OCI-LY1 (cell line): ENCODE results near the gene EXD2.
"Not testable (repeated sequence)": the region's sequence is repeated elsewhere in the genome, so short reads cannot be mapped to it uniquely, and the experiment has no call there.

Source experiments
- H2AFZ ChIP-seq: fragments of 200-600 bp; sonication (generic), shearing (Covaris generic); 2 replicates; pipeline ENCODE4 v1.6.0; 2014; ENCODE audit warnings: antibody characterized with exemption, mild to moderate bottlenecking, low read length
- H3F3A ChIP-seq: fragments of 200-600 bp; sonication (generic), shearing (Covaris generic); 2 replicates; pipeline ENCODE4 v1.6.0; 2014; ENCODE audit warnings: mild to moderate bottlenecking, antibody characterized with exemption, low read length, moderate library complexity; ENCODE audit not compliant: insufficient read depth
- H3K27ac ChIP-seq: fragments of 200-600 bp; sonication (generic); 2 replicates; pipeline ENCODE4 v1.5.1; 2014; ENCODE audit warnings: low read length, mixed run types, mild to moderate bottlenecking, low read depth; ENCODE audit not compliant: poor library complexity, severe bottlenecking
- H3K27me3 ChIP-seq: fragments of 200-600 bp; sonication (generic); 2 replicates; pipeline ENCODE4 v1.6.0; 2014; ENCODE audit warnings: antibody characterized with exemption, mild to moderate bottlenecking, low read length, moderate library complexity; ENCODE audit not compliant: insufficient read depth
- H3K36me3 ChIP-seq: fragments of 200-600 bp; sonication (generic); 2 replicates; pipeline ENCODE4 v1.6.1; 2014; ENCODE audit warnings: mild to moderate bottlenecking, antibody characterized with exemption, low read length, moderate library complexity, mixed read lengths; ENCODE audit not compliant: insufficient read depth
- H3K4me1 ChIP-seq: fragments of 200-600 bp; sonication (generic); 2 replicates; pipeline ENCODE4 v1.5.1; 2014; ENCODE audit warnings: mild to moderate bottlenecking, low read length, moderate library complexity; ENCODE audit not compliant: insufficient read depth, severe bottlenecking
- H3K4me2 ChIP-seq: fragments of 200-600 bp; sonication (generic), shearing (Covaris generic); 2 replicates; pipeline ENCODE4 v1.6.1; 2014; ENCODE audit warnings: low read length
- H3K4me3 ChIP-seq: fragments of 200-600 bp; sonication (generic); 2 replicates; pipeline ENCODE4 v1.5.1; 2014; ENCODE audit warnings: low read length, low read depth, mild to moderate bottlenecking, mixed read lengths; ENCODE audit not compliant: poor library complexity, severe bottlenecking
- H3K79me2 ChIP-seq: fragments of 200-600 bp; shearing (Covaris generic); 2 replicates; pipeline ENCODE4 v1.6.1; 2016; ENCODE audit warnings: mixed run types, low read length, mixed read lengths; ENCODE audit not compliant: insufficient read depth
- H3K9ac ChIP-seq: fragments of 200-600 bp; sonication (generic), shearing (Covaris generic); 2 replicates; pipeline ENCODE4 v1.6.1; 2014; ENCODE audit warnings: mild to moderate bottlenecking, low read length, mixed read lengths
- H3K9me2 ChIP-seq: fragments of 200-600 bp; sonication (generic), shearing (Covaris generic); 2 replicates; pipeline ENCODE4 v1.6.1; 2014; ENCODE audit warnings: low read depth, mild to moderate bottlenecking, low read length, mixed read lengths
- H3K9me3 ChIP-seq: fragments of 200-600 bp; shearing (Covaris generic); 2 replicates; pipeline ENCODE4 v1.6.1; 2014; ENCODE audit warnings: low read length, mixed read lengths
- H4K20me1 ChIP-seq: fragments of 200-600 bp; sonication (generic), shearing (Covaris generic); 2 replicates; pipeline ENCODE4 v1.6.0; 2016; ENCODE audit warnings: mild to moderate bottlenecking, low read length; ENCODE audit not compliant: insufficient read depth
- EZH2 ChIP-seq: fragments of 200-600 bp; sonication (generic), shearing (Covaris generic); IDR thresholded peaks from 2 replicates; pipeline ENCODE4 v1.8.0; 2017; ENCODE audit warnings: borderline replicate concordance, mixed run types, mild to moderate bottlenecking, antibody characterized with exemption, low read length, moderate library complexity, mixed read lengths
- TF ChIP-seq, protein P1 (sequence below): fragments of 200-600 bp; sonication (generic), shearing (Covaris generic); IDR thresholded peaks from 2 replicates; pipeline ENCODE4 v1.5.1; 2017; ENCODE audit warnings: mild to moderate bottlenecking, antibody characterized with exemption, low read length, moderate library complexity, mixed read lengths

The EXD2 gene

DNA sequence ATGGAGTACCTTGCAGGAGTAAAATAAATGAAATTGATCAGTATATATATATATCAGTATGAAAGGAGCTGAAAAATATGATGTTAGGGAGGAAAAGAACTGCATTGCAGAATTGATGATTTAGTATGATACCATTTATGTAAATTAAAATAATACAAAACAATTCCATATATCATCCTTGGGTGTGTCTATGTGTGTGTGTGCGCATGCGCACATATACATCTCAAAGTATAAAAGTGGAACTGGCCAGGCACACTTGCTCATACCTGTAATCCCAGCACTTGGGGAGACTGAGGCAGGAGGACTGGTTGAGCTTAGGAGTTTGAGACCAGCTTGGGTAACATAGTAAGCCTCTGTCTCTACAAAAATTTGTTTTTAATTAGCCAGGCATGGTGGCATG lies 84.0 kb downstream of the EXD2 start:
- H3K27ac ChIP-seq = no peak overlapping the region
- H3K9me2 ChIP-seq = no peaks in the 10 kb centered on the region
- H3K36me3 ChIP-seq = no peaks in the 10 kb centered on the region
- H3K9ac ChIP-seq = no peak overlapping the region
- H3K79me2 ChIP-seq = no peaks in the 10 kb centered on the region
- peaks cover 5% of the 10 kb centered on the region; the same call in 1 of the 2 replicates for H3K27me3 ChIP-seq
- H3K4me2 ChIP-seq = no peak overlapping the region
- H3K9me3 ChIP-seq = no peaks in the 10 kb centered on the region
- no peak overlapping the region for H3K4me3 ChIP-seq
- no peaks in the 10 kb centered on the region for H4K20me1 ChIP-seq
- no peak overlapping the region for H2AFZ ChIP-seq
- H3F3A ChIP-seq = no peaks in the 10 kb centered on the region
- no peak for TF ChIP-seq EZH2
- TF ChIP-seq, protein P1, sequence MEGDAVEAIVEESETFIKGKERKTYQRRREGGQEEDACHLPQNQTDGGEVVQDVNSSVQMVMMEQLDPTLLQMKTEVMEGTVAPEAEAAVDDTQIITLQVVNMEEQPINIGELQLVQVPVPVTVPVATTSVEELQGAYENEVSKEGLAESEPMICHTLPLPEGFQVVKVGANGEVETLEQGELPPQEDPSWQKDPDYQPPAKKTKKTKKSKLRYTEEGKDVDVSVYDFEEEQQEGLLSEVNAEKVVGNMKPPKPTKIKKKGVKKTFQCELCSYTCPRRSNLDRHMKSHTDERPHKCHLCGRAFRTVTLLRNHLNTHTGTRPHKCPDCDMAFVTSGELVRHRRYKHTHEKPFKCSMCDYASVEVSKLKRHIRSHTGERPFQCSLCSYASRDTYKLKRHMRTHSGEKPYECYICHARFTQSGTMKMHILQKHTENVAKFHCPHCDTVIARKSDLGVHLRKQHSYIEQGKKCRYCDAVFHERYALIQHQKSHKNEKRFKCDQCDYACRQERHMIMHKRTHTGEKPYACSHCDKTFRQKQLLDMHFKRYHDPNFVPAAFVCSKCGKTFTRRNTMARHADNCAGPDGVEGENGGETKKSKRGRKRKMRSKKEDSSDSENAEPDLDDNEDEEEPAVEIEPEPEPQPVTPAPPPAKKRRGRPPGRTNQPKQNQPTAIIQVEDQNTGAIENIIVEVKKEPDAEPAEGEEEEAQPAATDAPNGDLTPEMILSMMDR = no peak
- H3K4me1 ChIP-seq = no peaks in the 10 kb centered on the region

DNA sequence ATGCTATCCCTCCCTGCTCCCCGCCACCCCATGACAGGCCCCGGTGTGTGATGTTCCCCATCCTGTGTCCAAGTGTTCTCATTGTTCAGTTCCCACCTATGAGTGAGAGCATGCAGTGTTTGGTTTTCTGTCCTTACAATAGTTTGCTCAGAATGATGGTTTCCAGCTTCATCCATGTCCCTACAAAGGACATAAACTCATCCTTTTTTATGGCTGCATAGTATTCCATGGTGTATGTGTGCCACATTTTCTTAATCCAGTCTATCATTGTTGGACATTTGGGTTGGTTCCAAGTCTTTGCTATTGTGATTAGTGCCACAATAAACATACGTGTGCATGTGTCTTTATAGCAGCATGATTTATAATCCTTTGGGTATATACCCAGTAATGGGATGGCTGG lies 86.1 kb downstream of the EXD2 start:
- H4K20me1 ChIP-seq, H3K9me3 ChIP-seq, H3K79me2 ChIP-seq, H3K27ac ChIP-seq, H3K36me3 ChIP-seq, H2AFZ ChIP-seq, H3K4me2 ChIP-seq, H3K9ac ChIP-seq, H3K4me3 ChIP-seq, H3K27me3 ChIP-seq, H3K4me1 ChIP-seq, H3K9me2 ChIP-seq, H3F3A ChIP-seq: not testable (repeated sequence)

DNA sequence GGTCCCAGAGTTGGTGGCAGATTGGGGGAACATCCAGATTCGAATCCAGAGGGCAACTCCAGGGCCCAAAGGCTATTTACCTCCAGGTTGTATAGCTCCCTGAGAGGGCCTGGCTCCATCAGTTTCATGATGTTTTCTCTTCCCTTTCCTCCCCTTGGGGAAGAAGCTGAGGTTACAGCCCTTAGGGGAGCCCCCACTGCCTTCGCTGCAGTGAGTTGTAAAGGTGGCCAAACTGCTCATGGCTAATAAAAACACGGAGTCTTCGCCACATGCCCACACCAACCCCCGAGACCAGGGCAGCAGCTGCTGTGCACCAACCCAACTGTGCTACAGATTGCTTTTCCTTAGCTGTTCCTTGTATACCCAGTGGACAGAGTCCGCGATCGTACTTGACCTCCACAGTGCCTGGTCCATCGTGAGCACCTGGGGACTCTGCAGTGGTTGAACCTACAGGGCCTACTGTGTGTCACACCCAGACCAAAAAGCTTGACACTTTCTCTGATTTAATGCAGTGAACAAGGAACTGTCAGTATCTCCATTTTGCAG lies 89.5 kb downstream of the EXD2 start:
- Histone ChIP-seq H3F3A (no peaks in the 10 kb centered on the region), H3K79me2 (no peaks in the 10 kb centered on the region), H3K9me2 (no peaks in the 10 kb centered on the region), H3K9ac (no peak overlapping the region), H3K36me3 (no peaks in the 10 kb centered on the region), H3K27me3 (no peaks in the 10 kb centered on the region), H3K9me3 (no peaks in the 10 kb centered on the region), H3K4me2 (no peak overlapping the region), H2AFZ (no peak overlapping the region), H3K4me1 (no peaks in the 10 kb centered on the region), H3K27ac (no peak overlapping the region), H3K4me3 (no peak overlapping the region), H4K20me1 (no peaks in the 10 kb centered on the region)
- no peak for TF ChIP-seq EZH2
- TF ChIP-seq, protein P1 = no peak

DNA sequence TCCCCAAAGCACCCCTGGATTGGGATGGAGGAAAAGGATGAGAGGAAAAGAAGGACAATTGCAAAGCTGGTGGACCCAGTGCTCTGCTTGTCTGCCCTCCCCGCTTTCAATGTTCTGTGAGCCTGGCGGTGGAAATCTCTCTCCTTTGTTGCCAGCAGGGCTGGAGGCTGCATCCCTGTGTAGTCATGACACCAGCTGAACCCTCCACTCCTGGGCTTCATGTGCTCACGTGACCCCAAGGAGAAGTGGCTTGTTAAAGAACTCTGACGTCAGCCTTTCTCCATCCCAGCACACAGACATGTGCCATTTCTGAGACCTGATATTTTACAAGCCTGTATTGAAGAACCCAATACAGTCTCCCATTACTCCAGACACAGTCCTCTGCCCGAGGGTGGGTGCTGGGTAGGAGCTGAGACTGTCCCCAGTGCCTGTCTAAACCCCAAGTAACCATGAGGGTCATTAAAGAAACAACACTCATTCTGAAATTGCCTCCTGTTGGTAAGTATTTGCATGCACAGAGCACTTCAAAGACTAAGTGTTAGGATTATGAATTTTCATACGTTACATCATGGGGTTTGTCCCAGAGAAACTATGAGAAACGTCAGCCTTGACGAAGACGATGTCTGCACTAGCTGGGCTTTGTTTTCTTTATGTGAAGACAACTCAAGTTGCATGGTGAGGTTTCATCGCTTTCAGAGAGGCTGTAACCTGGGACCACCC lies 90.3 kb downstream of the EXD2 start:
- TF ChIP-seq, protein P1 = no peak
- no peak for TF ChIP-seq EZH2
- Histone ChIP-seq H3K9me3 (no peaks in the 10 kb centered on the region), H3K9me2 (no peaks in the 10 kb centered on the region), H3K27me3 (no peaks in the 10 kb centered on the region), H3K4me3 (no peak overlapping the region), H3K4me2 (no peak overlapping the region), H4K20me1 (no peaks in the 10 kb centered on the region), H2AFZ (no peak overlapping the region), H3K79me2 (no peaks in the 10 kb centered on the region), H3K4me1 (no peaks in the 10 kb centered on the region), H3F3A (no peaks in the 10 kb centered on the region), H3K9ac (no peak overlapping the region), H3K36me3 (no peaks in the 10 kb centered on the region), H3K27ac (no peak overlapping the region)
